Measurements from ENCODE around the gene APLN. TPM values are rescaled to one million over a fixed set of nuclear protein-coding genes. Genes with fewer than 3 reads are reported as not detected.

Gene APLN
- total RNA-seq, 1 donor from 2014 or later: 5.6 TPM

GRCh38 chrX:129599996-129600395 lies 54.8 kb downstream of the APLN start:
- DNase-seq (ENCODE audit: low spot score): no peak

GRCh38 chrX:129599499-129599898 lies 55.3 kb downstream of the APLN start:
- no peak for DNase-seq (ENCODE audit: low spot score)

- DNase-seq (ENCODE audit: low spot score): no peak
Observed at GRCh38 chrX:129597905-129598304, 56.9 kb downstream of the APLN start.

- no peak for DNase-seq (ENCODE audit: low spot score)
Observed at GRCh38 chrX:129596077-129596476, 58.7 kb downstream of the APLN start.

Other genes with a start within 250 kb of the APLN start
- 32.4 TPM for gene SMARCA1, start 131.5 kb downstream of the APLN start, total RNA-seq
- 25.2 TPM for gene OCRL, start 114.7 kb downstream of the APLN start, total RNA-seq
- 9.6 TPM for gene XPNPEP2, start 84.0 kb upstream of the APLN start, total RNA-seq
- gene SASH3, start 125.0 kb upstream of the APLN start, total RNA-seq: 24.3 TPM
- 71.1 TPM for gene ZDHHC9, start 188.9 kb upstream of the APLN start, total RNA-seq